Measurements from ENCODE around the gene KCNQ1.

KCNQ1 gene

DNA sequence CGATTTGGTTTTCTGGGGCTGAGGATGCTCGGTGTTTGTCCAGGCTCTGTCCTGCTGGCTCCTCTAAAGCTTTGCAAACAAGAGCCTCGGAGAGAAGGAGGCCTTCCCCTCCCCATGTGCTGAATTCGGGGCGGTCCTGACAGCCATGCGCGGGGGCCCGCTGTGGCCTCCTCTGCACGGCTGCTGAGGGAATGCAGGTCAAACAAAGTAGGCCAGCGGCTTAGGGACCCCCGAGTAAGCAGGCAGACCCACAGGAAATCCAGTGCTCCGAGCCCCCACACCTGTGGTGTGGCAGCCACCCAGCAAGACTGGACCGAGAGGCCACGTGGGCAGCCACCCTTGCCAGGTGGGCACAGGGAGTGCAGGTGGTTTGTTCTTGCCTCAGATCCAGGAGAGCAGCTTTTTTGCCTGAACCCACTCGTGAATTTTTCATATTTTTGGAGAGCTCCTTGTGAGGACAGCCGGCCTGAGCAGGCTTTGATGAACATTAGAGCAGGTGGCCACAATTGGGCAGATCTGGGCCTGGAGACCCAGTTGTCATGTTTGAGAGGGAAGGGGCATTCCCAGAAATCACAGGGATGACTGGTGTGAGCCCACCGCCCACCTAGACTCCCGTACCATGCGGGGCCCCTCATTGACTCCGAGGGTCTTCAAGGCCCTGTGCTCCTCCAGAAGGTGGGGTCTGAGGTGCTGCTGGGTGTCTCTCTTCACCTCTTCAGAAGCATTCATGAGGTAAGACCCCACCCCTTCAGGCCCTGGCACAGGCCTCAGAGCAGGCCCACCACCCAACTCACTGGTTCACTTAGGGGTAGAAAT lies 298.0 kb downstream of the KCNQ1 start:
- no peak for DNase-seq

DNA sequence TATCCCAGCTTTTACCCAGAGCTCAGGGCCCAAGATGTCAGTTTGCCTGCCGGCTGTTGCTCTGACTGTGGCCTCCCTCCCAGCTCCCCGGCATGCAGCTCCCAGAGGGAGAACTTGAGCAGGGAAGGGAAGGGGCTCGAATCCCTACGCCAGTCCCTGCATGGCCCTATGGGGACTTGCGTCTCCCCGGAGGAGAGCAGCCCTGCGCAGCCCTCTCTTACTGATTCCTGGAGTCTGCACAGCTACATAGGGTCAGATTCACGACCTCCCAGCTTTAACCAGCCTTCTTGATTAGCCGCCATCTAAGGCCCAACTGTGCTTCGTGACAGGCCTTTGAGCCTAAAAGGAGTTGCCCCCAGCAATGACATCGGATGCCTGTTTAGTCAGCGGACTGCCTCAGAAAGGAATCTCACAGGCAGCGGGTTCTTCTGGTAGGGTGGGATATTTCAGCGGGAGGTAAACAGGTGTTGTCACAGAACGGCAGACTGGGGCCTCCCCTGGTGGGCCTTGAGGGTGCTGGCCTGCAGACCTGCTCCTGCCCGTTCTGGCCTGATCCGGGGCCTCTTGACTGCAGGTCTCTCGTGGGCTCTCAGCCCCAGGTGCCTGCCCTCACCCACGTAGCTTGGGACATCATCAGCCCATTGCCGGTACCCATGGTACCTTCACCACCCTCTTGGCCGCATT lies 298.8 kb downstream of the KCNQ1 start:
- DNase-seq = no peak

DNA sequence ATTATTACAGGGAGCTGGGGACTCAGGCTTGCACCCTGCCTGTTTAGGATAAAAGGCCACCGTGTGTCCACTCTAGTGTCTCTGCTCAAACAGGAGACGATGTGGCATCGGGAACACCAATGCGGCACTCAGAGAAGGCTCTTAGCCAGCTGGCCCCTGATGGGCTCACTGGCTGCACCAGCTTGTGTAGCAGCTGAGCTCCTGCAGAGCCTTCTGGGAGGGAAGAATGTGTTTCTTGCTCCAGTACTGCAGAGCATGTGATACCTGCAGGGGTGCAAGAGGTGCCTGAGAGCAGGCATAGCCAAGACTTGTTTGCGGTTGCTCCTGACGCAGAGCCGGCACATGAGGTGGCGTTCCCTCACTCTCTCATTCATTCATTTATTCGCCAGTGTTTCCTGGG lies 299.4 kb downstream of the KCNQ1 start:
- no peak for DNase-seq

DNA sequence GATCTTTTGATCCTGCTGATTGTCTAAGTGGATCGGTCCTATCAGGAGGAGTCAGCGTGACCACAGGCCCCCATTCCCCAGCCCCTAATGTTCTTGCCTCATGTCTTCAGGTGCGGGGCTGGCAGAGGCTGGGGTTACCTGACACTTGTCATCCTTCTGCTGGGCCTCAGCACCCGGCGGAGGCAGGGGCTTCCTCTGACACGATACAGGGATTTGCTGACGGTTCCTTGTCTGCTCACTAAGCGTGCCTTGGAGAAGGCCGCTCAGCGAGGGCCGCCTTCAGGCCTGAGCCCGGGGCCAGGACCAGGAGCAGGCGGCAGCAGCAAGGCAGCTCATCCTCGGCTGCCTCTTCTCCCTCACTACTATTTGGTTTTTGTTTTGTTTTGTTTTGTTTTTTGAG lies 300.7 kb downstream of the KCNQ1 start:
- no peak for DNase-seq

DNA sequence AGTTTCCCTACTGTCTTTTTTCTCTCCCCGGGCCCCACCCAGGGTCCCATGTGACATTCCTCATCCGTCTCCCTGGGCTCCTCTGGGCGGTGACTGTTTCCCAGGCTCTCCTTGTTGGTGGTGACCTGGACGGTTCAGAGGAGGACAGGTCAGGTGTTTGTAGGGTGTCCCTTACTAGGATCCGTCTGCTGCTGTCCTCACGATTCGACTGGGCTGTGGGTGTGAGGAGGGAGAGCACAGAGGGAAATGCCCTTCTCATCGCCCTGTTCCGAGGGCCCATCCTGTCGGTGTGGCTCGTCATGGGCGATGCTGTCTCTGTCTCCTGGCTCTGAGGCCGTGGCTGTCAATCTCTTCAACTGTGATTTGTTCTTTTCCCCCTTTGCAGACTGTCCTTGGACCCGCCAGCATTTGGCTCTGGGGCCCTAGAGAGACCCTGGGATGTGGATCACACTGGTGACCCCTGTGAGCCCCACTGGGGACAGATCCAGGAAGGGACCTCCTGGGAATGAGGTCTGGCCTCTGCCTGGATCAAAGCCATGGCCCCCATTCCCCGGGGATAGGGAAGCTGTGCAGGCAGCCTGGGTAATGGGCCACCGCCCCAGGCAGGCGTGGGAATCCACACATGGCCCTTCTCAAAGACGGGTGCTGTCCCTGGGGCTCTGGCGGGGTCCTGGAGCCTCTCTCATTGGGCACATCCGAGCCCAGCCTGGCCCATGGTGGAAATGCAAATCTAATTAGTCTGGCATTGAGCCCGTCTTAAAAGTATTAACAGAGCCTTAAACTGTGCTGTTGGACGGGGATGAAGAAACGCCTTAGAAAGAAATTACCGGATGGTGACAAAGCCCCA lies 301.8 kb downstream of the KCNQ1 start:
- no peak for DNase-seq

DNA sequence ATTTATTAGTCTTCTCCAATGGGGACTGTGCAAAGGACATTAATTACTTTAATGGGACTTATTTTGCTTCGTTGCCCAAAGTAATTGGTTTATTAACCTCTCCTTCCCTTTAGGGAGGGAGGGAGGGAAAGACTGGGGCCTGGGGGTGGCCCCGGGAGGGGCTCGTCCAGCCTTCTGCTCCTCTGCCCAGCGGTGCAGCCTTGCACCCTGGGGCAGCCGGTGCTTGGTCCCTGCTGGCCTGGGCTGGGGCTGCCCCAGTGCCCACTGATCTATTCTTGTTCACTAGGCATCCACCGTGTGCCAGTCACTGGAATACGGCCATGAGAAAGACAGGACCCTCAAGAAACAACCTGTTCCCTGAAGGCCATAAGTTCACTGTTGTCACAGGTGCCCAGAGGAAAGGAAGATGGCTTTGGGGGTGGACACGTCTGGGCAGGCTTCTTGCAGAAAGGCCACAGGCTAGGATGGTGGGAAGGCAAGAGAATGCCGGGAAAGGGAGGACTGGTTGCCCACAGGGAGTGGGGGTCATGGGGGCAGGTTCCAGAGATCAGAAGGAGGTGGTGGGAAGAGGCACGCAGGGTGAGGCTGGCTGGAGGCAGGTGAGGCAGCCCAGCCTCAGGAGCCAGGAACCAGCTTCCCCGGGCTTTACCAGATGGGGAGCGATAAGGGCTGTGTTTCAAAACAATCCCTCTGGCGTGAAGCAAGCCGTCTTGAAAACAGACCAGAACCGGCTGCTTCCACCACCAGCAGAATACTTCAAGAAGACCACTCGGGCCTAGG lies 302.6 kb downstream of the KCNQ1 start:
- no peak for DNase-seq

DNA sequence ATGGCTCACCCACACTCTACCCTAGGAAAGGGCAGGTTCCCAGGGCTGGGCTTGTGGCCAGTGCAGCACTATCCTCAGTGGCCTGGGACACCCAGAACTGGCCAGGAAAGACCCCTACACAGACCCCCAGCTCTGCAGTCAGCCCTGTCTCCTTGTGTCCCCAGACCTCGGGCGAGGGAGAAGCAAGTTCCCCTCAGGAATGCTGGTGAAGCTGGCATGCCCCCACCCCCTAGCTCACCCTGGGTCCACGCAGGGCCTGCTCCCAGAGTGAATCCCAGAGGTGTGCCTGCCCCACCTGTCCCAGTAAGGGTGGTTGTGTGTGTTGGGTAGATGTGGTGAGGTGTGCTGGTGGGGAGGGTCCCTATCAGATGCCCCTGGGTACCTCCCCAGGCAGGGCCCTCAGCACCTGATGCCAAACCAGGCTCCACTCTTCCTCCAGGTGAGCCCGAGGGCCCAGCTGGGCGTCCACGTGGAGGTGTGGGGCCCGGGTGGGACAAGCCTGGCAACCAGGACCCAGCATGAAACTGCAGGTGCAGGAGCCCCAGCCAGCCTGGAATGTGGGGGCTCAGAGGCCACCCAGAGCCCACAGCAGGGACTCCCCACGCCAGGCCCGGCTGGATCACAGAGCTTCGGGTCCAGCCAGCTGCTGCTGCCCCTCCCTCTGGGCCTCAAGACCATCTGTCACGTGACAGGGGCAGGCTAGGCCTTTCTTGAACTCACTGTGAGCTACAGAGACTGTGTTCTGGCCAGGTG lies 303.4 kb downstream of the KCNQ1 start:
- DNase-seq = no peak

DNA sequence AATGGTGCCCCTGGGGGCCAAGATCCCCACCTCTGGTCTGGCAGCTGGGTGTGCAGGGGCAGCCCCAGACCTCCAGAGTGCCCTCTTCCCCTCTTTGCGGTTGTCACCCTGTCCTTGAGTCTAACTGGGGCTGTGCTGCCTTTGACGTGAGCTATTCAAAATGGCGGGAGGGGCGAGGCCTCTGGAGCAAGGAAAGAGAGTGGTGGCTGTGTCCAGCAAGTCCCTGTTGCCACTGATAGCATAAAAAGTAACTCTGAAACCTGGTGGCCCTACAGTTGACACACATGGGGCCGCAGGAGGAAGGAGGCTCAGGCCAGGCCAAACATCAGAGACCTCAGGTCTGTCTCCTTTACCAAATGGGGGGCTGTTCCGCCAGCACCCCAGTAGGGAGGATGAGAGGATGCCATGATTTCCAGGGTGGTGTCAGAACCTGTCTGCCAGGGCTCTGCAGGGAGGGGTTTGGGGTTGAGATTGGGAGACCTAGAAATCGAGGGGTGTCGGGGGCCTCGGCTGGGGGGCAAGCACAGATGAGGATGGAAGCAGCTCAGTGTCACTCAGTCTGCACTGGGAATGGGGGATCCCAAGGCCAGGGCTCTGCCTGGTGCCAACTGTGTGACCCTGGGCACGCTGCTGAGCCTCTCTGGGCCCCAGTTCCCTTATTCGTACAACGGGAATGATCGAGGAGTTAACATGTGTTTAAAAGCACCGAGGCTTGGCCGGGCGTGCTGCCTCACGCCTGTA lies 304.2 kb downstream of the KCNQ1 start:
- no peak for DNase-seq

DNA sequence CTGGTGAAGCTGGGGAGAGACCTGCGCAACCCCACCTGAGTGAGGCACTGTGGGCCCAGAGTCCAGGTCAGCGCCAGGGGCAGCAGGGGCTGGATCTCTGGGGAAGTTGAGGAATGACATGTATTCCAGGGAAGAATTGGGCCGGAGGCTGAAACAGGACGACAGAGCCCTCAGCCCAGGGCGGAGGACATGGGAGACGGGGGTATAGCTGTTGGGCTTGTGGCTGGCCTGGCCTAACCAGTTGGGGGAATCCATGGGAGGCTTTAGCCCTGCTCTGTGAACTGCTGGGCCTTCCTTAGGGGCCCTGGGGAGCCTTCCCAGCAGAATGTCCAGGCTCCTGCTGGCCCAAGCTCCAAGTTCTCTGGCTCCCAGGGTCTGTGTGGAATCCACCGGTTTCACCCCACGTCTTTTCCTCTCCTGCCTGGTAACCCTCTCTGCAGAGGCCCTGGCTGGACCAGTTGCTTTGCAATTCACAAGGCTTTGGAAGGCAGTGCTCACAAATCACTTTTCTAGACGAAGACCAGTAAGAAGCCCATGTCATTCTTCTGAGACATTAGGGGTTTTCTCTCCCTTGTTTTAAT lies 305.4 kb downstream of the KCNQ1 start:
- DNase-seq = no peak

DNA sequence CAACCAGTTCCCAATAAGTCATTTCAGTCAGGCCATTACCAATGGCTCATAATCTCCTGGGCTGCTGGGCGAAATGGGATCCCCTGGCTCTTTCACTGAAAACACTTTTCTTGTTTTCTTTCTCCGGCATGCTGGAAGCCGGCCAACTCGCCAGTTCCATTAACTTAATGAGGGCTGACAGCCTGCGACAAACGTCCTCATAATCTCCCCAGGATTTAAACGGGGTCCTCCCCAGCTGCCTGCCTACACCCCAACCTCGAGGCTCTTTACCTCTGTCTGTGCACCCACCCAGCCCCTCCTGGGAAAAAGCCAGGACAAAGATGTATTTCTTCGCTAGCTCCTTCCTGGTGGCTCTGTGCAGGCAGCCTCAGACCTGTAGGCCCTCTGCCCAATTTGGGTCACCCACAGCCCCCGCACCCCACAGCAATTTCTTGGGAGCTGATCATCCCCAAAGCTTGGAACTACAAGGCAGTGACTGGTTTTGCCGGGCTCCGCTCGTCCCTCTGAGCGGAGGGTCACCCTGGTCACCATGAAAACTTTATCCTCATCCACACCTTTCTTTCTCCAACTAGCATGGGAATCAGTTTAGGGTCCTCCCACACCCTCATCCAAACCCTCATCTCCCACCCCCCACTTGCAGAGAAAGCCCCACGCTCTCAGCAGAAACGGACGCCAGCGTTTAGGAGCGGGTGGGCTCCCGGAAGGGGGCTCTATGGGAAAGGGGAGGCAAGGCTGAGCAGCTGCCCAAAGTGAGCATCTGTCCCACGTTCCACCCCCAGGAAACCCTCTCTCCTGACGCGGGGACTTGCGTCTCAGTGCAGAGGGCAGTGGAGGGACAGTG lies 306.1 kb downstream of the KCNQ1 start:
- DNase-seq = no peak

DNA sequence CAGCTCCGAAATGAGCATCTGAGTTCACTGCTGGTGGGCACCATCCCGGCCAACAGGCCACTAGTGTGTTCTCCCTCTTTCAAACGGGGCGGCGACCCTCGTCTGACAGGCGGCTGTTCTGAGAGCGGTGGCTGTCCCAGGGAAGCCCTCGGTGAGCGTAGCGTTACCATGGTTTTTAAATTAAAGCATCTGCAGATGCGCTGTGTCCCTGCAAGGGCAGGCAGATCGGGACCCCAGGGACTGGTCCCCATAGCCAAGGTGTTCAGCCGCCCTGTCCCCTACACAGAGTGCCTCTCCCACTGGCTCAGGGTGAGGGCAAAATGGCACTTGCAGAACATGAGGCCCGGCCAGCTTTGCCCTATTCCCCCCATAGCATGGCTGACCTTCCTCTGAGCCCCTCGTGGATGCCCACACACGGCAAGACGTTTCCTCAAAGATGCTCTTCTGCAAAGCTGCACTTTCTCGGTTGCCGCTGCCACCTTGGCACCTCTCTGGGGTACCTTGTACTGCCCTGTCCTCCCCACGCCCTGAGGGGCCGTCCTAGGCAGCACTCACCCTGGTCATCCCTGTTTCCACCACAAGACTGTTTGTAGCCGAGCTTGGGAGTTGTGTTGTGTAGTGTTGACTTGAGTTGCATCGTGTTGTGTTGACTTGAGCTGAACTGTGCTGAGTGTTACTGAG lies 306.9 kb downstream of the KCNQ1 start:
- no peak for DNase-seq

DNA sequence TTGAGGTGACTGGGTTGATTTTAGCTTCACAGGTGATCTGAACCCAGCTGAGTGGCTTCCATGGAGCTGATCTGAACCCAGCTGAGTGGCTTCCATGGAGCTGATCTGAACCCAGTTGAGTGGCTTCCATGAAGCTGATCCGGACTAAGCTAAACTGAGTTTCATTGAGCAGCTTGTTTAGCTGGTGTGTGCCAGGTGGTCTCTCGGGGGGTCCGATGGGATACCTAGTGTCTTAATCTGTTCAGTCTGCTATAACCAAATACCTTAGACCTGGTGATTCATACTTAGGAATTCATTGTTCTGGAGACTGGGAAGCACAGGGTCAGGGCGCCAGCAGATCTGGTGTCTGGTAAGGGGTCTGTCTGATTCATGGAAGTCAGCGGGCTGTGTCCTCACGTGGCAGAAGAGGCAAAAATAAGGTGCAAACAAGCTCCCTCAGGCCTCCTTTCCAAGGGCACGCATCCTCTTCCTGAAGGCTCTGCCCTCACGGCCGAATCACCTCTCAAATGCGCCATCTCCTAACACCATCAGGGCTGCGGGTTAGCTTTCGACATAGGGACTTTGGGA lies 307.5 kb downstream of the KCNQ1 start:
- DNase-seq = no peak

DNA sequence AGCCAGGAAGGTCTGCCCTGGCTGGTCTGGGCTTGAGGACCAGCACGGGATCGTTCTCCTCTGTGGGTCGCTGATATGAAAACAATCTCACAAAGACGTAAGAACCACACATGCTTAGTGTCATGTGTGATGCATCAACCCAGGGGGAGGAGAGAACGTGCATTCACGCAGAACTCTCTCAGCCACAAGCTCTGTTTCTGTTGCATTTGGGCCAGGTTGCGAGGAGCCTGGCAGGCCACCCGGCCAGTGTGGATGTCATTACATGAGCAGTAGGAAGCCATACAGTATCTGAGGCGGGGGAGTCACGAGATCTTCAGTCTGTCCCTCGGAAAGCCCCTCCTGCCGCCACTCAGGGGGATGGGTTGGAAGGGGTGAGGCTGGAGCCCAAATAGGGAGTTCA lies 308.1 kb downstream of the KCNQ1 start:
- no peak for DNase-seq

DNA sequence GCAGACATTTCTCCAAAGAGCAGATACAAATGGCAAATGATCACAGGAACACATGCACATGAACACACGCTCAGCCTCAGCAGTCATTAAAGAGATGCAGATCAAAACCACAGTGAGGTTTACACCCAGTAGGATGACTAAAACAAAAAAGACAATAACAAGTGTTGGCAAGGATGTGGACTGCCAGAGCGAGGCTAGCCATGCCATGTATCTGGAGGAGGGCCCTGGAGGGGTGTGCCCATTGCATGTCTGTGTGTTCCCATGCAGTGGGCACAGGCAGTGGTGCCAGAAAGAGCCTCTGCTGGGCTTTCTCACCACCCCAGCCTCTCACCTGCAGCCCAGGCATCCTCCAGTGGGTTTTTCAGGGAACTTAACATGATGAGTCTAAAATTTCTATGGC lies 309.2 kb downstream of the KCNQ1 start:
- DNase-seq = no peak

DNA sequence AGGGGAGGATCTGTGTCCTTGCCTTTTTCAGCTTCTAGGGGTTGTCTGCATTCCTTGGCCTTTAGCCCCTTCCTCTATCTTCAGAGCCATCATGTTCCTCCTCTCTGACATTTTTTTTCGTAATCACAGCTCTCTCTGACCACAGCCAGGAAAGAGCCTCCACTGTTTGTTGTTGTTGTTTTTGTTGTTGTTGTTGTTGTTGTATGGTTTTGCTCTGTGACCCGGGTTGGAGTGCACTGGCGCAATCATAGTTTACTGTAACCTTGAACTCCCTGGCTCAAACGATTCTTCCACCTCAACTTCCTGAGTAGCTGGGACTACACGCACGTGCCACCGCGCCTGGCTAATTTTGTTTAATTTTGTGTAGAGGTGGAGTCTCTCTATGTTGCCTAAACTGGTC lies 310.3 kb downstream of the KCNQ1 start:
- DNase-seq = no peak

DNA sequence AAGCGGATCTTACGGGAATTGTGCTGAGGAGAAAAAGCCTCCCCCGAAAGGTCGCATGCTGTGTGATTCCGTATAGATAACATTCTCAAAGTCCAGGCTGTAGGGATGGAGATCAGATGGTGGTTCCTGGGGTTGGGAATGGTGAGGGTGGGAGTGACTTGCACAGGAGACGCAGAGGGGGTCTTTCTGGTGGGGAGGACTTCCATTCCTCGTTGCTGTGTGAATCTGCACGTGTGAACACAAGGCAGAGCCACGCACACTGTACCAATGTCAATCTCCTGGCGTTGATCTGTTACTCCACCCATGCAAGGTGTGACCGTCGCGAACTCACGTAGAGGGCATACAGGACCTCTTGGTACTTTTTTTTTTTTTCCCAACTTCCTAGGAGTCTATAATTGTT lies 313.9 kb downstream of the KCNQ1 start:
- DNase-seq = no peak

DNA sequence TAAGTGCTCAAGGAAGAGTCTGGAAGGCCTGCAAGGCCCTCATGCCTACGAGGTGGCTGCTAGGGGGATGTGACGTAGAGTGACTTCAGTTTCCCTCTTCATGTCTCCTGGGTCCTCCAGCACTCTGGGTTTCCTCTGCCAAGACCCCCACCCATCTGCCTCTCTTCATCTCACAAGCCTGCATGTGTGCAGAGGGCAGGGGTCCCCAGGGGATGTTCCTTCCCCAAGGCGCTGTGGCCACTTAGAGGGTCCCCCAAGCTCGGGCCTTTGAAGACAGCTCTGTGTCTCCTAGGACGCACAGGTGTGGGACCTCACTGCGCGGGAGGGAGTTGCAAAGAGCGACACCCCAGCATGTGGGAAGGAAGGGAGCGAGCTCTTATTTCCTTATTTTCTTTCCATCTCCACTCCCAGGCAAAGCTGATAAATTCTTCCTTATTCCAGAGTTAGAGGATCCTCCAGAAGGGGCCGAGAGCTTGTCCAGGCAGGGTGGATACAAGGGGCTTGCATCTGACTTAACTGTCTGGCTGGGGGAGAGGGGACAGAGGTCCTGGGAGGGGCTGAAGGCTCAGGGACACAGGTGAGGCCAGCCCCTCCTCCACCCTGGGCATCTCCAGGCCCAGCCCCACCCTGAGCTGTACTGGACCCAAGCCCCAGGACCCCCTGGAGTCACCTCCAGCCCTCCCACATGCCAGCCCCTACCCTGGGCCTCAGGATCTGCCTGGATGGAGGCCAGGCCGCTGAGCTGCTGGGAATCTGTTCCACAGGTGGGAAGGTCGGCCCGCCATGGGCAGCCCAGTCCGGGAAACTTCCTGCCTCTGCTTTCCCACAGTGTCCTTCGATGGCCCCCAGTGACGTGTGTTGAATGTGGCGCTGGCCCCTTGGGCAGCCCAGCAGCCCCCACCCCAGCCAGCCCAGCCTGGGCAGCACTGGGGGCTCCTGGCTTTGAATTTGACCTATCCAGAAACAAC lies 314.7 kb downstream of the KCNQ1 start:
- no peak for DNase-seq

All from activated naive CD4-positive, alpha-beta T cell (primary cell).